A549 (cell line): ENCODE results near the gene ANO6. TPM values are rescaled to one million over a fixed set of nuclear protein-coding genes. Genes with fewer than 3 reads are reported as not detected.

Experiments used
- ATAC-seq, 2 experiments: fragments of 200-7000 bp in 1 of 2; fragments of >200 bp in 1 of 2; cut with Nextera tagmentation in 1 of 2; cut with Tn5 transposase in 1 of 2; 3 replicates each; pipeline versions ENCODE4 v1.8.0 to v1.9.1; 2018 to 2020; ENCODE audit warnings: mild to moderate bottlenecking in 1 of 2, moderate library complexity in 1 of 2
- CTCF ChIA-PET: fragments of 300-600 bp; sonication (Branson Sonifier 250); formaldehyde crosslinking; extraction: SDS; loops from one replicate; lab custom pipeline; 2021; ENCODE audit warnings: antibody characterized with exemption, inconsistent platforms; lab: Yijun Ruan, JAX
- POLR2A ChIA-PET: fragments of 350-600 bp; formaldehyde crosslinking; extraction: SDS; loops from one replicate; lab custom pipeline; 2021; ENCODE audit warnings: antibody characterized with exemption, inconsistent platforms; lab: Yijun Ruan, JAX
- DNase-seq, 2 experiments: peaks; one replicate each; pipeline versions ENCODE4 v3.0.0 to v3.0.0-alpha.2; 2011 to 2016; ENCODE audit warnings: low read depth in 1 of 2, low spot score in 1 of 2
- FAIRE-seq: peaks from 2 replicates; lab custom pipeline; 2011; peaks lifted over from hg19 to GRCh38; lab: Jason Lieb, UNC
- H3K27ac ChIP-seq, 2 experiments: fragments of >200 bp; sonication (Bioruptor Twin); formaldehyde crosslinking; 3 replicates each; pipeline ENCODE4 v1.5.1; 2016 to 2017
- H3K4me1 ChIP-seq: fragments of >200 bp; sonication (Bioruptor Twin); formaldehyde crosslinking; 3 replicates; pipeline ENCODE4 v1.6.1; 2016
- H3K4me2 ChIP-seq: fragments of >200 bp; sonication (Bioruptor Twin); formaldehyde crosslinking; 3 replicates; pipeline ENCODE4 v1.6.1; 2016
- H3K4me3 ChIP-seq: fragments of >200 bp; sonication (Bioruptor Twin); formaldehyde crosslinking; 3 replicates; pipeline ENCODE4 v1.5.1; 2016
- H3K9me3 ChIP-seq: fragments of >200 bp; sonication (Bioruptor Twin); formaldehyde crosslinking; 3 replicates; pipeline ENCODE4 v1.6.1; 2016
- EHF ChIP-seq: fragments of 250-450 bp; sonication (Bioruptor Pico); IDR thresholded peaks from 2 replicates; pipeline ENCODE4 v1.5.0; 2020; ENCODE audit warnings: mild to moderate bottlenecking
- FOSL2 ChIP-seq, 2 experiments: fragments of 450-650 bp in 1 of 2; fragments of >200 bp in 1 of 2; sonication (Bioruptor Twin) in 1 of 2; formaldehyde crosslinking; IDR thresholded peaks; 2 replicates each; pipeline versions ENCODE4 v1.5.0 to v1.6.1; 2016 to 2020; ENCODE audit warnings: mild to moderate bottlenecking in 1 of 2, moderate library complexity in 1 of 2
- HOXB5 ChIP-seq: fragments of 250-450 bp; sonication (Bioruptor Pico); IDR thresholded peaks from 2 replicates; pipeline ENCODE4 v1.5.0; 2020; ENCODE audit warnings: mild to moderate bottlenecking, moderate library complexity
- MAFK ChIP-seq: fragments of 450-650 bp; IDR thresholded peaks from 2 replicates; pipeline ENCODE4 v1.6.1; 2014; ENCODE audit not compliant: partially characterized antibody
- NFE2L2 ChIP-seq: fragments of 150-350 bp; conservative IDR thresholded peaks from 2 replicates; pipeline ENCODE4 v1.6.1; 2014; ENCODE audit warnings: low read length
- NR3C1 ChIP-seq: fragments of >200 bp; sonication (Bioruptor Twin); formaldehyde crosslinking; IDR thresholded peaks from 3 replicates; pipeline ENCODE4 v1.6.1; 2017
- RAD21 ChIP-seq, 2 experiments: fragments of >200 bp in 1 of 2; sonication (Bioruptor Twin) in 1 of 2; formaldehyde crosslinking in 1 of 2; IDR thresholded peaks in 1 of 2; conservative IDR thresholded peaks in 1 of 2; 2 replicates in 1 of 2; 3 replicates in 1 of 2; pipeline ENCODE4 v1.6.1; 2012 to 2018; ENCODE audit warnings: inconsistent platforms in 1 of 2
- SMC3 ChIP-seq: fragments of >200 bp; sonication (Bioruptor Twin); formaldehyde crosslinking; IDR thresholded peaks from 3 replicates; pipeline ENCODE4 v1.6.1; 2018; ENCODE audit warnings: inconsistent platforms
- SREBF2 ChIP-seq: fragments of 450-650 bp; IDR thresholded peaks from 2 replicates; pipeline ENCODE4 v1.6.1; 2014; ENCODE audit warnings: mild to moderate bottlenecking, moderate library complexity
- TFCP2L1 ChIP-seq: fragments of 250-450 bp; sonication (Bioruptor Pico); IDR thresholded peaks from 2 replicates; pipeline ENCODE4 v1.5.0; 2021; ENCODE audit warnings: mild to moderate bottlenecking
- TP53 ChIP-seq: fragments of 250-450 bp; sonication (Bioruptor Pico); IDR thresholded peaks from 2 replicates; pipeline ENCODE4 v1.5.0; 2021; ENCODE audit warnings: mild to moderate bottlenecking, moderate library complexity
- ZC3H11A ChIP-seq: fragments of 450-650 bp; IDR thresholded peaks from 2 replicates; pipeline ENCODE4 v1.6.1; 2014; ENCODE audit warnings: antibody characterized with exemption, mild to moderate bottlenecking
- ZNF302 ChIP-seq: fragments of 250-450 bp; sonication (Bioruptor Pico); IDR thresholded peaks from 2 replicates; pipeline ENCODE4 v1.9.0; 2021; ENCODE audit warnings: inconsistent platforms, mild to moderate bottlenecking, moderate library complexity
- WGBS: methylation state at CpG from one replicate; pipeline ENCODE4 v1.1.6; 2017; ENCODE audit errors: missing lambda C conversion rate; 5-methylcytosine and 5-hydroxymethylcytosine counted together
- polyA plus RNA-seq, 4 experiments: library from polyadenylated mRNA; depleted of rRNA in 3 of 4; stranded (reverse); fragments of >200 nt; fragmentation: RNase III in 1 of 4; extraction: RNeasy Plus Mini Kit Qiagen cat#74134 plus additional on column Dnase treatment in 1 of 4; gene quantifications; 2 replicates in 3 of 4; 3 replicates in 1 of 4; pipeline ENCODE4 v1.2.3, GENCODE V29; 2011 to 2017
- TF ChIP-seq, protein P1 (sequence below): fragments of 150-350 bp; IDR thresholded peaks from 2 replicates; pipeline ENCODE4 v1.6.1; 2014; ENCODE audit warnings: low read depth, mild to moderate bottlenecking, low read length
- TF ChIP-seq, protein P2 (sequence below): fragments of 250-450 bp; sonication (Bioruptor Pico); IDR thresholded peaks from 2 replicates; pipeline ENCODE4 v1.5.0; 2021; ENCODE audit warnings: mild to moderate bottlenecking, moderate library complexity, borderline replicate concordance

Gene ANO6
- polyA plus RNA-seq, 2 of the 4 experiments (the other 2 are of a cell fraction): 41.7 to 80.0 TPM

DNA sequence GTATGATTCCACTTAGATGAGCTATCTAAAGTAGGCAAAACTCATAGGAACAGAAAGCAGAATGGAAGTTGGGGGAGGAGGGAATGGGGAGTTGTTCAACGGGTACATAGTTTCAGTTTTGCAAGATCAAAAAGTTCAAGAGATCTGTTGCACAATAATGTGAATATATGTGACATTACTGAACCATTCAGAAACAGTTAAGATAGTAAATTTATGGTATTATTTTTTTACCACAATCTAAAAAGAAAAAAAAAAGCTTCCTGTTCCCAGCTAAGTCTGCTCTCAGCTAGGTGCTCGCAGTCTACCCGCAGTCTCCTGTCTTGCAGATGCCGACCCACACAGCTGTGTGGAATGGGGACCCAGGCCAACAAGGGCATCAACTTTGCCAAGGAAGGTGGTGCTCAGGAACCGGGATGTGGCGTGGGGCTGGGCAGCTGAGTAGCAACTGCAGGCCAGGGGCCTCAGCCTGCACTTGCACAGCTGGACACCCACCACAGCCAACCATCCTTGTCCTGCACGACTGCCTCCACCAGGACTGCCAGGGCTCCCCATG is 15.3 kb upstream of the ANO6 start:
- peak; percentile 7 for FAIRE-seq
- CTCF ChIA-PET: interaction anchor here (0.9 to 2.5 kb wide), 4 partner anchors 9 to 188 kb away, joined by 3 to 9 read pairs (median 4); partner anchors contain the start of gene ANO6
- ATAC-seq: no peak
- Histone ChIP-seq H3K27ac (no peak overlapping the region), H3K4me3 (no peak overlapping the region), H3K9me3 (no peaks in the 10 kb centered on the region), H3K4me1 (no peaks in the 10 kb centered on the region), H3K4me2 (no peak overlapping the region)
- POLR2A ChIA-PET: interaction anchor here (0.6 kb wide), 1 partner anchor 10 kb away, joined by 5 read pairs; no protein-coding TSS in a partner anchor
- DNase-seq: no peak
- TF ChIP-seq SMC3: no peak
- no peak for TF ChIP-seq ZC3H11A
- TF ChIP-seq HOXB5 (CRISPR knock-in tag): no peak
- TF ChIP-seq, protein P1, sequence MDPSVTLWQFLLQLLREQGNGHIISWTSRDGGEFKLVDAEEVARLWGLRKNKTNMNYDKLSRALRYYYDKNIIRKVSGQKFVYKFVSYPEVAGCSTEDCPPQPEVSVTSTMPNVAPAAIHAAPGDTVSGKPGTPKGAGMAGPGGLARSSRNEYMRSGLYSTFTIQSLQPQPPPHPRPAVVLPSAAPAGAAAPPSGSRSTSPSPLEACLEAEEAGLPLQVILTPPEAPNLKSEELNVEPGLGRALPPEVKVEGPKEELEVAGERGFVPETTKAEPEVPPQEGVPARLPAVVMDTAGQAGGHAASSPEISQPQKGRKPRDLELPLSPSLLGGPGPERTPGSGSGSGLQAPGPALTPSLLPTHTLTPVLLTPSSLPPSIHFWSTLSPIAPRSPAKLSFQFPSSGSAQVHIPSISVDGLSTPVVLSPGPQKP: no peak
- TF ChIP-seq TP53: no peak
- TF ChIP-seq ZNF302 (CRISPR knock-in tag): no peak
- no peak for TF ChIP-seq EHF (CRISPR knock-in tag)
- TF ChIP-seq, protein P2, sequence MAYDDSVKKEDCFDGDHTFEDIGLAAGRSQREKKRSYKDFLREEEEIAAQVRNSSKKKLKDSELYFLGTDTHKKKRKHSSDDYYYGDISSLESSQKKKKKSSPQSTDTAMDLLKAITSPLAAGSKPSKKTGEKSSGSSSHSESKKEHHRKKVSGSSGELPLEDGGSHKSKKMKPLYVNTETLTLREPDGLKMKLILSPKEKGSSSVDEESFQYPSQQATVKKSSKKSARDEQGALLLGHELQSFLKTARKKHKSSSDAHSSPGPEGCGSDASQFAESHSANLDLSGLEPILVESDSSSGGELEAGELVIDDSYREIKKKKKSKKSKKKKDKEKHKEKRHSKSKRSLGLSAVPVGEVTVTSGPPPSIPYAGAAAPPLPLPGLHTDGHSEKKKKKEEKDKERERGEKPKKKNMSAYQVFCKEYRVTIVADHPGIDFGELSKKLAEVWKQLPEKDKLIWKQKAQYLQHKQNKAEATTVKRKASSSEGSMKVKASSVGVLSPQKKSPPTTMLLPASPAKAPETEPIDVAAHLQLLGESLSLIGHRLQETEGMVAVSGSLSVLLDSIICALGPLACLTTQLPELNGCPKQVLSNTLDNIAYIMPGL (CRISPR knock-in tag): no peak
- 88% methylated on average over 7 of the region's 7 CpGs for WGBS

DNA sequence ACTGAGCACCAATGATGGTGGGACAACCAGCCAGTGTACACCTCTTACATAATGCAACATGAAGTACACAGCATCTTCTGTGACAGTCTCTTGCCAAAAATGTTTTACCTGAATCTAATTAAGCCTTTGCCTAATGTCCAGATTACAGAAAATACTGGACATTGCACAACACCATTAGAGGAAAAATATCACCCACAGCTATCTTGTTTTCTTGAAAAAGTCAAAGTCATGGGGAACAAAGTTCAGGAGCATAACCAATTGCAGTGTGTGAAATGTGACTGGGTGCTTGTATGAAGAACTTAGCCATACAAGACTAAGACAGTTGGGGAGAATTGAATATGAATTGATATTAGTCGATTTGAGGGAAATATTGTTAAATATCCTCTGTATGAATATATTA is 12.1 kb upstream of the ANO6 start:
- 54% methylated on average over 1 of the region's 1 CpG for WGBS
- no peak overlapping the region for H3K4me3 ChIP-seq
- ATAC-seq (no peak), DNase-seq (no peak), FAIRE-seq (no peak)
- ChIA-PET CTCF (no interaction called here), POLR2A (no interaction called here)
- TF ChIP-seq SREBF2: no peak
- no peak overlapping the region for H3K27ac ChIP-seq
- no peak overlapping the region for H3K4me2 ChIP-seq
- peaks cover 2% of the 10 kb centered on the region; the same call in 2 of the 3 replicates for H3K4me1 ChIP-seq
- H3K9me3 ChIP-seq: no peaks in the 10 kb centered on the region

DNA sequence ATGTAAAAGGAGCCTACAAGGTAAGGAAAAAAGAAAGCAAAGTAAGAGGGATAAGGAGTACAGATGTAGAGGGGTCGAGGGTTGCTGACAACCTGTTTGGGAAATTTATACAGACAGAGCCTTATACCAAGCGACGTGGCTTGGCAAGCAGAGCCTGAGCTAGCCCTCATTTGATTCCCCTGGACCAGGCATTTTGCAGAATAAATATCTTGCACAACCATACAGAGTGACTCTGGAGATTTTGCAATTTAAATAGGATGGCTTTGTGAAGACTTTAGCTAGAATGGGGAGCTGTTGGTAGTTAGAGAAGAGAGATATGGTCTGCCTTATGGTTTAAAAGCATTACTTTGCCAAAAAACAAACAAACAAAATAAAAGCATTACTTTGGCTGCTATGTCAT is 11.1 kb upstream of the ANO6 start:
- 82% methylated on average over 3 of the region's 3 CpGs for WGBS
- H3K27ac ChIP-seq: no peak overlapping the region
- no peak for ATAC-seq
- TF ChIP-seq NFE2L2: no peak
- no peak for TF ChIP-seq RAD21 (conservative IDR thresholded peaks at IDR 0.05 in 1 of 2, IDR thresholded peaks at IDR 0.05 in 1 of 2)
- TF ChIP-seq NR3C1: no peak
- TF ChIP-seq TFCP2L1: no peak
- no peak for TF ChIP-seq FOSL2 (IDR thresholded peaks at IDR 0.05)
- no peak for TF ChIP-seq FOSL2 (CRISPR knock-in tag; IDR thresholded peaks at IDR 0.05)
- TF ChIP-seq, all 56 proteins: peak for 0
- FAIRE-seq (no peak), DNase-seq (no peak)
- no peak overlapping the region for H3K4me2 ChIP-seq
- ChIA-PET CTCF (interaction anchor here (1.1 kb wide), 1 partner anchor 21 kb away, joined by 3 read pairs; no protein-coding TSS in a partner anchor), POLR2A (no interaction called here)
- H3K9me3 ChIP-seq: no peaks in the 10 kb centered on the region
- peaks cover 8% of the 10 kb centered on the region; the same call in 2 of the 3 replicates for H3K4me1 ChIP-seq
- no peak overlapping the region for H3K4me3 ChIP-seq

DNA sequence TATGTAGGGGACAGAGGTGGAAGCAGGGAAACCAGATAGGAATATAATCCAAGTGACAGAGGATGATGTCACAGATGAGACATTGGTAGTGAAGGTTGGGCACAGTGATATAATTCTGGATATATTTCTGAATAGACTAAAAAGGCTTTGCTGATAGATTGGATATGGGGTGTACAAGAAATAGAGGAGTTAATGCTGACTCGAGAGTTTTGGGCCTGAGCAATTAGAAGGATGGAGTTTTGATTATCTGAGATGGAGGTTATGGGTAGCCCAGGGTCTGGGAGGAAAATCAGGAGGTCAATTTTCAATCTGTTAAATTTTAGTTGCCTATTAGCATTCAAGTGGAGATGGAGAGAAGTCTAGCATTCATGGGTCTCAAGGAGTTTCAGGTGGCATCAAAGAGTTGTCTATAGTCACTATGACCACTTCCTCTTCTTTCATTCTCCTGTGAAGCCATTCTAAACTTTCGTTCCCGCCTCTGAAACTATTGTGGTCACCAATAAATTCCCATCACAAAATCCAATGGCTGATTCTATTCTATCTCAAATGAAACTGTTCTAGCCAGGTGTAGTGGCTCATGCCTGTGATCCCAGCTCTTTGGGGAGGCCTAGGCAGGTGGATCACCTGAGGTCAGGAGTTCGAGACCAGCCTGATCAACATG is 10.6 kb upstream of the ANO6 start:
- H3K4me2 ChIP-seq: no peak overlapping the region
- H3K4me3 ChIP-seq: no peak overlapping the region
- CTCF ChIA-PET: interaction anchor here (1.1 kb wide), 1 partner anchor 22 kb away, joined by 3 read pairs; no protein-coding TSS in a partner anchor
- no peak for TF ChIP-seq HOXB5 (CRISPR knock-in tag)
- peak; percentile 77 for TF ChIP-seq MAFK
- ATAC-seq (no peak), DNase-seq (no peak), FAIRE-seq (no peak)
- 65% methylated on average over 4 of the region's 4 CpGs for WGBS
- H3K9me3 ChIP-seq: no peaks in the 10 kb centered on the region
- peaks cover 8% of the 10 kb centered on the region; the same call in 2 of the 3 replicates for H3K4me1 ChIP-seq
- no peak overlapping the region for H3K27ac ChIP-seq
- POLR2A ChIA-PET: no interaction called here
